HL-60 (cell line): Measurements from ENCODE around the gene SLC26A3.

ENCODE experiments used
- GABPA ChIP-seq: IDR thresholded peaks from 2 replicates; pipeline ENCODE4 v1.6.1; 2012; ENCODE audit warnings: low read depth
- POLR2AphosphoS5 ChIP-seq: IDR thresholded peaks from 2 replicates; pipeline ENCODE4 v1.6.1; 2012; ENCODE audit warnings: low read depth
- REST ChIP-seq: IDR thresholded peaks from 2 replicates; pipeline ENCODE4 v1.6.1; 2012; ENCODE audit warnings: low read depth; ENCODE audit not compliant: insufficient replicate concordance
- SPI1 ChIP-seq: IDR thresholded peaks from 2 replicates; pipeline ENCODE4 v1.6.1; 2012; ENCODE audit warnings: low read depth, mild to moderate bottlenecking, borderline replicate concordance
- TF ChIP-seq, protein P1 (sequence below): IDR thresholded peaks from one replicate; pipeline ENCODE4 v1.5.1; 2011; ENCODE audit warnings: low read length, control low read depth, inconsistent platforms; ENCODE audit not compliant: insufficient read depth

- TF ChIP-seq, protein P1, sequence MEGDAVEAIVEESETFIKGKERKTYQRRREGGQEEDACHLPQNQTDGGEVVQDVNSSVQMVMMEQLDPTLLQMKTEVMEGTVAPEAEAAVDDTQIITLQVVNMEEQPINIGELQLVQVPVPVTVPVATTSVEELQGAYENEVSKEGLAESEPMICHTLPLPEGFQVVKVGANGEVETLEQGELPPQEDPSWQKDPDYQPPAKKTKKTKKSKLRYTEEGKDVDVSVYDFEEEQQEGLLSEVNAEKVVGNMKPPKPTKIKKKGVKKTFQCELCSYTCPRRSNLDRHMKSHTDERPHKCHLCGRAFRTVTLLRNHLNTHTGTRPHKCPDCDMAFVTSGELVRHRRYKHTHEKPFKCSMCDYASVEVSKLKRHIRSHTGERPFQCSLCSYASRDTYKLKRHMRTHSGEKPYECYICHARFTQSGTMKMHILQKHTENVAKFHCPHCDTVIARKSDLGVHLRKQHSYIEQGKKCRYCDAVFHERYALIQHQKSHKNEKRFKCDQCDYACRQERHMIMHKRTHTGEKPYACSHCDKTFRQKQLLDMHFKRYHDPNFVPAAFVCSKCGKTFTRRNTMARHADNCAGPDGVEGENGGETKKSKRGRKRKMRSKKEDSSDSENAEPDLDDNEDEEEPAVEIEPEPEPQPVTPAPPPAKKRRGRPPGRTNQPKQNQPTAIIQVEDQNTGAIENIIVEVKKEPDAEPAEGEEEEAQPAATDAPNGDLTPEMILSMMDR: no peak
- TF ChIP-seq GABPA: no peak
- TF ChIP-seq POLR2AphosphoS5: no peak
- TF ChIP-seq REST: no peak
- no peak for TF ChIP-seq SPI1
These were observed 81.7 kb downstream of the SLC26A3 start for GRCh38 chr7:107721286-107721685.
